Astrocyte (in vitro differentiated cells and primary cell): Measurements from ENCODE around the gene FAM3A. TPM values are rescaled to one million over a fixed set of nuclear protein-coding genes. Genes with fewer than 3 reads are reported as not detected.

Experiments
- DNase-seq: peaks from one replicate; pipeline ENCODE4 v3.0.0-alpha.2; 2010; ENCODE audit warnings: low read depth
- FAIRE-seq: peaks from 2 replicates; lab custom pipeline; 2011; peaks lifted over from hg19 to GRCh38; lab: Jason Lieb, UNC
- H2AFZ ChIP-seq: 2 replicates; pipeline ENCODE4 v1.6.0; 2012; ENCODE audit warnings: low read depth, low read length, inconsistent platforms
- H3K27ac ChIP-seq: 2 replicates; pipeline ENCODE4 v1.5.1; 2011; ENCODE audit warnings: low read depth, low read length, inconsistent platforms
- H3K27me3 ChIP-seq: 2 replicates; pipeline ENCODE4 v1.6.0; 2011; ENCODE audit warnings: low read length, inconsistent platforms; ENCODE audit not compliant: insufficient read depth
- H3K36me3 ChIP-seq: 2 replicates; pipeline ENCODE4 v1.5.1; 2011; ENCODE audit warnings: low read length, inconsistent platforms; ENCODE audit not compliant: insufficient read depth
- H3K4me1 ChIP-seq: 2 replicates; pipeline ENCODE4 v1.5.1; 2011; ENCODE audit warnings: low read length, inconsistent platforms; ENCODE audit not compliant: insufficient read depth
- H3K4me2 ChIP-seq: 2 replicates; pipeline ENCODE4 v1.6.0; 2012; ENCODE audit warnings: low read length, inconsistent platforms
- H3K4me3 ChIP-seq: 2 replicates; pipeline ENCODE4 v1.5.1; 2011; ENCODE audit warnings: low read depth, mild to moderate bottlenecking, low read length, inconsistent platforms; ENCODE audit not compliant: insufficient read depth
- H3K79me2 ChIP-seq: 2 replicates; pipeline ENCODE4 v1.6.0; 2012; ENCODE audit warnings: mild to moderate bottlenecking, low read length, inconsistent platforms; ENCODE audit not compliant: insufficient read depth
- H3K9ac ChIP-seq: 2 replicates; pipeline ENCODE4 v1.6.0; 2012; ENCODE audit warnings: mild to moderate bottlenecking, low read length, inconsistent platforms
- H3K9me3 ChIP-seq: 2 replicates; pipeline ENCODE4 v1.5.1; 2012; ENCODE audit warnings: low read depth, mild to moderate bottlenecking, low read length, inconsistent platforms; ENCODE audit not compliant: insufficient read depth
- H4K20me1 ChIP-seq: 2 replicates; pipeline ENCODE4 v1.6.0; 2012; ENCODE audit warnings: low read length, inconsistent platforms; ENCODE audit not compliant: insufficient read depth
- H3K27ac Mint-ChIP-seq: one replicate; pipeline ENCODE4 v1.8.0; 2021; ENCODE audit warnings: mild to moderate bottlenecking, mixed read lengths; ENCODE audit not compliant: unreplicated experiment
- H3K27me3 Mint-ChIP-seq: one replicate; pipeline ENCODE4 v1.8.0; 2021; ENCODE audit warnings: low read depth, mixed read lengths; ENCODE audit not compliant: unreplicated experiment
- H3K36me3 Mint-ChIP-seq: one replicate; pipeline ENCODE4 v1.8.0; 2021; ENCODE audit warnings: low read depth, mixed read lengths; ENCODE audit not compliant: unreplicated experiment
- H3K4me1 Mint-ChIP-seq: one replicate; pipeline ENCODE4 v1.8.0; 2021; ENCODE audit warnings: low read depth, mixed read lengths; ENCODE audit not compliant: unreplicated experiment
- H3K4me3 Mint-ChIP-seq: one replicate; pipeline ENCODE4 v1.8.0; 2021; ENCODE audit warnings: mild to moderate bottlenecking, moderate library complexity, mixed read lengths; ENCODE audit not compliant: unreplicated experiment
- H3K9me3 Mint-ChIP-seq: one replicate; pipeline ENCODE4 v1.8.0; 2021; ENCODE audit warnings: mild to moderate bottlenecking, mixed read lengths; ENCODE audit not compliant: unreplicated experiment
- EZH2 ChIP-seq: IDR thresholded peaks from 2 replicates; pipeline ENCODE4 v1.6.1; 2012; ENCODE audit warnings: mild to moderate bottlenecking, low read length, inconsistent platforms; ENCODE audit not compliant: insufficient read depth
- total RNA-seq: library from RNA; stranded (reverse); gene quantifications from 2 replicates; pipeline ENCODE4 v1.2.1, GENCODE V29; 2021
- TF ChIP-seq, protein P1 (sequence below): IDR thresholded peaks from 2 replicates; pipeline ENCODE4 v1.5.1; 2011; ENCODE audit warnings: low read depth, mild to moderate bottlenecking, inconsistent platforms, low read length, moderate library complexity; ENCODE audit not compliant: insufficient read depth

Gene FAM3A
- total RNA-seq, 1 donor from 2014 or later = 20.9 TPM

DNA sequence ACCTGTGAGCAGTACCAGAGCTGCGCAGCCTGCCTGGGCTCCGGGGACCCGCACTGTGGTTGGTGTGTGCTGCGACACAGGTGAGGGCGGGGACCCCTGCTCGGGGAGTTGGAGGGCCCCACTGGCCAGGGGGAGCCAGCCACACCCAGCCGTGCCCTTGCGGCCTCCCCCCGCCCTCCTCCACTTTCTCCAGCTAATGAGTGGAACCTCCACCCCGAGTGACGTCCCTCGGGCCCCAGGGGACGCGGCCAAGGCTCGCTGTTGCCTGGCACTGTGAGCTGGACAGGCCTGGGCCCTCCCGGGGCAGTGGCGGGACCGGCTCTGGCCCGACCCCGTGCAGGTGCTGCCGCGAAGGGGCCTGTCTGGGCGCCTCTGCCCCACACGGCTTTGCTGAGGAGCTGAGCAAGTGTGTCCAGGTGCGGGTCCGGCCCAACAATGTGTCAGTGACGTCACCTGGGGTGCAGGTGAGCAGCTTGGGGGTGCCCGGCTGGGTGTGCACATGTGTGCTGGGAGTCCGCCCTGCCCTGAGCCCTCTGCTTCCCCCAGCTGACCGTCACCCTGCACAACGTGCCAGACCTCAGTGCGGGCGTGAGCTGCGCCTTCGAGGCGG lies 52.3 kb downstream of the FAM3A start:
- TF ChIP-seq EZH2 = no peak
- TF ChIP-seq, protein P1, sequence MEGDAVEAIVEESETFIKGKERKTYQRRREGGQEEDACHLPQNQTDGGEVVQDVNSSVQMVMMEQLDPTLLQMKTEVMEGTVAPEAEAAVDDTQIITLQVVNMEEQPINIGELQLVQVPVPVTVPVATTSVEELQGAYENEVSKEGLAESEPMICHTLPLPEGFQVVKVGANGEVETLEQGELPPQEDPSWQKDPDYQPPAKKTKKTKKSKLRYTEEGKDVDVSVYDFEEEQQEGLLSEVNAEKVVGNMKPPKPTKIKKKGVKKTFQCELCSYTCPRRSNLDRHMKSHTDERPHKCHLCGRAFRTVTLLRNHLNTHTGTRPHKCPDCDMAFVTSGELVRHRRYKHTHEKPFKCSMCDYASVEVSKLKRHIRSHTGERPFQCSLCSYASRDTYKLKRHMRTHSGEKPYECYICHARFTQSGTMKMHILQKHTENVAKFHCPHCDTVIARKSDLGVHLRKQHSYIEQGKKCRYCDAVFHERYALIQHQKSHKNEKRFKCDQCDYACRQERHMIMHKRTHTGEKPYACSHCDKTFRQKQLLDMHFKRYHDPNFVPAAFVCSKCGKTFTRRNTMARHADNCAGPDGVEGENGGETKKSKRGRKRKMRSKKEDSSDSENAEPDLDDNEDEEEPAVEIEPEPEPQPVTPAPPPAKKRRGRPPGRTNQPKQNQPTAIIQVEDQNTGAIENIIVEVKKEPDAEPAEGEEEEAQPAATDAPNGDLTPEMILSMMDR = no peak
- Histone ChIP-seq H3K79me2 (peaks cover 45% of the 10 kb centered on the region), H3K9ac (no peak overlapping the region), H3K4me1 (peaks cover 4% of the 10 kb centered on the region), H3K4me3 (no peak overlapping the region), H2AFZ (no peak overlapping the region), H3K9me3 (no peaks in the 10 kb centered on the region), H3K4me2 (no peak overlapping the region), H3K27ac (no peak overlapping the region), H4K20me1 (peaks cover 43% of the 10 kb centered on the region), H3K36me3 (no peaks in the 10 kb centered on the region), H3K27me3 (no peaks in the 10 kb centered on the region)
- H3K36me3 Mint-ChIP-seq = no peaks in the 10 kb centered on the region
- H3K27ac Mint-ChIP-seq = no peak overlapping the region
- DNase-seq = no peak
- no peaks in the 10 kb centered on the region for H3K27me3 Mint-ChIP-seq
- H3K4me3 Mint-ChIP-seq = no peak overlapping the region
- H3K4me1 Mint-ChIP-seq = no peaks in the 10 kb centered on the region
- no peak for FAIRE-seq
- H3K9me3 Mint-ChIP-seq = no peaks in the 10 kb centered on the region

DNA sequence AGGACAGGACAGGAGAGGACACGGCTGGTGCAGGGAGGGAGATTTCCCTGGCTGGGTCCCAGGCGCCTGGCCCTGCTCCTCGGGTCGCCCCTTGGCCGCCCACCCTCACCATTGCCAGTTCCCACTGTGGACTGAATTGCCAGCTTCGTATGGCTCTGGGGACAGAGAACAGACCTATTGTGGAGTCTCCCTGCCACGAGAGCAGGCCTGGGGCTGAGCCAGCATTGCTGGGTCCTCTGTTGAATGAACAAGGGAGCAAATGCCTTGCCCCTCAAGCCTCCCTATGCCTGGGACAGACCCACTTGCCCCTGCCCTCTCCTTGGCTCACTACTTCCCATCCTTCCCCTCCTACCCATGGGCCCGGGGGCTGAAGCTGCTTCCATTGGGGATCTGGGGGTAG lies 53.6 kb downstream of the FAM3A start:
- DNase-seq (no peak), FAIRE-seq (no peak)
- no peak for TF ChIP-seq EZH2
- TF ChIP-seq, protein P1 = no peak
- Histone ChIP-seq H4K20me1 (peaks cover 45% of the 10 kb centered on the region), H3K4me1 (peaks cover 4% of the 10 kb centered on the region), H3K9ac (no peak overlapping the region), H3K36me3 (no peaks in the 10 kb centered on the region), H3K27ac (no peak overlapping the region), H3K27me3 (no peaks in the 10 kb centered on the region), H3K4me3 (no peak overlapping the region), H3K4me2 (no peak overlapping the region), H2AFZ (no peak overlapping the region), H3K9me3 (no peaks in the 10 kb centered on the region), H3K79me2 (peaks cover 50% of the 10 kb centered on the region)
- H3K9me3 Mint-ChIP-seq = no peaks in the 10 kb centered on the region
- H3K27me3 Mint-ChIP-seq = no peaks in the 10 kb centered on the region
- no peaks in the 10 kb centered on the region for H3K36me3 Mint-ChIP-seq
- H3K4me1 Mint-ChIP-seq = no peaks in the 10 kb centered on the region
- no peak overlapping the region for H3K27ac Mint-ChIP-seq
- H3K4me3 Mint-ChIP-seq = no peak overlapping the region

DNA sequence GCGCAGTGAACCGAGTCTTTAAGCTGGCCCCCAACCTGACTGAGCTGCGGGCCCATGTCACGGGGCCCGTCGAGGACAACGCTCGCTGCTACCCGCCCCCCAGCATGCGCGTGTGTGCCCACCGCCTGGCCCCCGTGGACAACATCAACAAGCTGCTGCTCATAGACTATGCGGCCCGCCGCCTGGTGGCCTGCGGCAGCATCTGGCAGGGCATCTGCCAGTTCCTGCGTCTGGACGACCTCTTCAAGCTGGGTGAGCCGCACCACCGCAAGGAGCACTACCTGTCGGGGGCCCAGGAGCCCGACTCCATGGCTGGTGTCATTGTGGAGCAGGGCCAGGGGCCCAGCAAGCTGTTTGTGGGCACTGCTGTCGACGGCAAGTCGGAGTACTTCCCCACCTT lies 55.7 kb downstream of the FAM3A start:
- TF ChIP-seq, protein P1 = no peak
- TF ChIP-seq EZH2 = no peak
- H3K79me2 ChIP-seq = peaks cover 50% of the 10 kb centered on the region
- peak overlapping the region; percentile 91 for H3K4me2 ChIP-seq
- H3K36me3 ChIP-seq = no peaks in the 10 kb centered on the region
- peak overlapping the region; percentile 88 for H3K4me3 Mint-ChIP-seq
- no peaks in the 10 kb centered on the region for H3K27me3 ChIP-seq
- H3K36me3 Mint-ChIP-seq = no peaks in the 10 kb centered on the region
- no peaks in the 10 kb centered on the region for H3K9me3 ChIP-seq
- no peak overlapping the region for H3K27ac ChIP-seq
- peaks cover 4% of the 10 kb centered on the region for H3K4me1 ChIP-seq
- H3K27me3 Mint-ChIP-seq = no peaks in the 10 kb centered on the region
- H3K9ac ChIP-seq = no peak overlapping the region
- no peak overlapping the region for H3K4me3 ChIP-seq
- H3K9me3 Mint-ChIP-seq = no peaks in the 10 kb centered on the region
- no peak overlapping the region for H2AFZ ChIP-seq
- no peak for FAIRE-seq
- no peak for DNase-seq
- H4K20me1 ChIP-seq = peaks cover 45% of the 10 kb centered on the region
- no peak overlapping the region for H3K27ac Mint-ChIP-seq
- H3K4me1 Mint-ChIP-seq = no peaks in the 10 kb centered on the region
